ENCODE data around the gene WWOX.

GRCh38 chr16:78516006-78516736 is 416.7 kb downstream of the WWOX start:
- TF ChIP-seq POLR2A (IDR thresholded peaks at IDR 0.05; ENCODE audit: low read depth, low read length) (no peak), SPI1 (IDR thresholded peaks at IDR 0.05; ENCODE audit: low read depth, low read length) (no peak), TAF1 (IDR thresholded peaks at IDR 0.05; ENCODE audit: low read depth, low read length) (no peak), POLR2AphosphoS5 (IDR thresholded peaks at IDR 0.05; ENCODE audit: low read depth, low read length) (no peak)

All from GM12891 (cell line).